HepG2 (cell line): Measurements from ENCODE around the gene DPEP1. TPM values are rescaled to one million over a fixed set of nuclear protein-coding genes. Genes with fewer than 3 reads are reported as not detected.

Experiments used
- ATAC-seq: fragments of 200-7000 bp; cut with Tn5 transposase; 3 replicates; pipeline ENCODE4 v1.9.1; 2020; ENCODE audit warnings: mild to moderate bottlenecking, moderate library complexity
- BruUV-seq: library from RNA; stranded (reverse); fragments of 400-500 nt; replicated peaks from 2 replicates; lab custom pipeline; 2021; lab: Mats Ljungman, UMichigan
- CTCF ChIA-PET: fragments of 300-600 bp; formaldehyde crosslinking; extraction: SDS; loops from one replicate; lab custom pipeline; 2021; ENCODE audit warnings: low total read pairs, inconsistent platforms, low intra/inter-chr PET ratio; lab: Yijun Ruan, JAX
- POLR2A ChIA-PET: fragments of 350-600 bp; sonication (Branson Sonifier 250); formaldehyde crosslinking; loops from one replicate; lab custom pipeline; 2020; ENCODE audit warnings: antibody characterized with exemption, inconsistent platforms; lab: Yijun Ruan, JAX
- DNase-seq: peaks from one replicate; pipeline ENCODE4 v3.0.0-alpha.2; 2015; ENCODE audit warnings: low spot score
- FAIRE-seq: peaks from 3 replicates; lab custom pipeline; 2011; peaks lifted over from hg19 to GRCh38; lab: Jason Lieb, UNC
- H2AFZ ChIP-seq: one replicate; pipeline ENCODE4 v1.6.1; 2011; ENCODE audit warnings: low read length, inconsistent platforms
- H3K27ac ChIP-seq: fragments of 300-600 bp; 3 replicates; pipeline ENCODE4 v1.8.0; 2011; ENCODE audit warnings: mixed run types, mild to moderate bottlenecking, mixed read lengths, low read length, inconsistent platforms; ENCODE audit not compliant: insufficient read depth; ENCODE audit errors: extremely low read length
- H3K27me3 ChIP-seq, 2 experiments: fragments of 200-600 bp in 1 of 2; 2 replicates in 1 of 2; 3 replicates in 1 of 2; pipeline versions ENCODE4 v1.6.0 to v1.8.0; 2011; ENCODE audit warnings: low read length in 2 of 2, mild to moderate bottlenecking in 2 of 2, moderate library complexity in 2 of 2, inconsistent platforms in 1 of 2; ENCODE audit not compliant: insufficient read depth in 2 of 2, control insufficient read depth in 1 of 2
- H3K36me3 ChIP-seq, 2 experiments: fragments of 200-600 bp in 1 of 2; replicated peaks in 1 of 2; 2 replicates in 1 of 2; 3 replicates in 1 of 2; pipeline versions ENCODE4 v1.5.1 to v1.8.0; 2011; ENCODE audit warnings: low read length in 2 of 2, inconsistent platforms in 1 of 2; ENCODE audit not compliant: insufficient read depth in 2 of 2, control insufficient read depth in 1 of 2
- H3K4me1 ChIP-seq: 2 replicates; pipeline ENCODE4 v1.5.1; 2012; ENCODE audit warnings: low read length, inconsistent platforms; ENCODE audit not compliant: insufficient read depth
- H3K4me2 ChIP-seq: 2 replicates; pipeline ENCODE4 v1.6.0; 2011; ENCODE audit warnings: low read depth, low read length, inconsistent platforms
- H3K4me3 ChIP-seq, 3 experiments: fragments of 200-600 bp in 1 of 3; sonication (generic), shearing (Covaris generic) in 1 of 3; replicated peaks in 1 of 3; 2 replicates each; pipeline ENCODE4 v1.5.1; 2011 to 2016; ENCODE audit warnings: low read length in 3 of 3, inconsistent platforms in 2 of 3, low read depth in 2 of 3, mild to moderate bottlenecking in 2 of 3, control low read depth in 1 of 3, mixed read lengths in 1 of 3; ENCODE audit not compliant: insufficient read depth in 1 of 3
- H3K79me2 ChIP-seq: one replicate; pipeline ENCODE4 v1.6.1; 2011; ENCODE audit warnings: low read length, inconsistent platforms; ENCODE audit not compliant: insufficient read depth
- H3K9ac ChIP-seq: 2 replicates; pipeline ENCODE4 v1.6.0; 2011; ENCODE audit warnings: mild to moderate bottlenecking, low read depth, low read length, inconsistent platforms; ENCODE audit not compliant: insufficient read depth
- H3K9me3 ChIP-seq: 2 replicates; pipeline ENCODE4 v1.5.1; 2012; ENCODE audit warnings: mild to moderate bottlenecking, low read length
- H4K20me1 ChIP-seq: 2 replicates; pipeline ENCODE4 v1.6.0; 2011; ENCODE audit warnings: inconsistent platforms, mild to moderate bottlenecking, low read length, moderate library complexity; ENCODE audit not compliant: insufficient read depth
- ASH2L ChIP-seq: fragments of 300-600, 200-600 bp; sonication (generic); IDR thresholded peaks from 2 replicates; pipeline ENCODE4 v1.7.0; 2017; ENCODE audit warnings: low read depth, mild to moderate bottlenecking, moderate library complexity, mixed read lengths, low read length; ENCODE audit not compliant: insufficient read length
- CCDC6 ChIP-seq: sonication (generic); formaldehyde crosslinking; IDR thresholded peaks from 2 replicates; pipeline ENCODE4 v1.8.1; 2022; ENCODE audit warnings: mild to moderate bottlenecking, missing genetic modification reagents, moderate library complexity
- CHCHD3 ChIP-seq: sonication (generic); formaldehyde crosslinking; IDR thresholded peaks from 2 replicates; pipeline ENCODE4 v1.8.0; 2022; ENCODE audit warnings: mild to moderate bottlenecking, missing genetic modification reagents, moderate library complexity
- IKZF4 ChIP-seq: sonication (generic); formaldehyde crosslinking; IDR thresholded peaks from 2 replicates; pipeline ENCODE4 v1.5.1; 2020; ENCODE audit warnings: borderline replicate concordance, mild to moderate bottlenecking, low read depth, missing genetic modification reagents; ENCODE audit errors: not compliant biosample characterization
- MAFK ChIP-seq, 2 experiments: IDR thresholded peaks in 1 of 2; conservative IDR thresholded peaks in 1 of 2; 2 replicates each; pipeline ENCODE4 v1.6.1; 2011; ENCODE audit warnings: improper control_type of control experiment in 2 of 2, low read length in 2 of 2
- MLX ChIP-seq: IDR thresholded peaks from 2 replicates; pipeline ENCODE4 v1.6.1; 2016
- ONECUT2 ChIP-seq: sonication (generic); formaldehyde crosslinking; IDR thresholded peaks from 2 replicates; pipeline ENCODE4 v1.4.0; 2020; ENCODE audit warnings: missing genetic modification reagents
- PBX3 ChIP-seq: sonication (generic); formaldehyde crosslinking; IDR thresholded peaks from 2 replicates; pipeline ENCODE4 v1.8.1; 2023; ENCODE audit warnings: missing genetic modification reagents, inconsistent platforms, borderline replicate concordance
- SMAD9 ChIP-seq: sonication (generic); formaldehyde crosslinking; IDR thresholded peaks from 2 replicates; pipeline ENCODE4 v1.5.1; 2020; ENCODE audit warnings: mild to moderate bottlenecking, missing genetic modification reagents
- TAF1 ChIP-seq: sonication (generic); formaldehyde crosslinking; IDR thresholded peaks from 2 replicates; pipeline ENCODE4 v1.4.0; 2020; ENCODE audit warnings: missing genetic modification reagents
- ZMAT3 ChIP-seq: sonication (generic); formaldehyde crosslinking; conservative IDR thresholded peaks from 2 replicates; pipeline ENCODE4 v1.7.0; 2021; ENCODE audit warnings: missing genetic modification reagents
- ZMYM2 ChIP-seq: sonication (generic); formaldehyde crosslinking; IDR thresholded peaks from 2 replicates; pipeline ENCODE4 v1.8.0; 2022; ENCODE audit warnings: mild to moderate bottlenecking, missing genetic modification reagents
- ZNF230 ChIP-seq: sonication (generic); formaldehyde crosslinking; IDR thresholded peaks from 2 replicates; pipeline ENCODE4 v1.4.0; 2020; ENCODE audit warnings: mild to moderate bottlenecking, missing genetic modification reagents
- ZNF333 ChIP-seq: sonication (generic); formaldehyde crosslinking; IDR thresholded peaks from 2 replicates; pipeline ENCODE4 v1.4.0; 2020; ENCODE audit warnings: mild to moderate bottlenecking, missing genetic modification reagents, borderline replicate concordance
- ZNF616 ChIP-seq: sonication (generic); formaldehyde crosslinking; IDR thresholded peaks from 2 replicates; pipeline ENCODE4 v1.5.0; 2020; ENCODE audit warnings: low read depth, mild to moderate bottlenecking, missing genetic modification reagents
- ZNF687 ChIP-seq: sonication (generic); formaldehyde crosslinking; IDR thresholded peaks from 2 replicates; pipeline ENCODE4 v1.5.1; 2020; ENCODE audit warnings: mild to moderate bottlenecking, missing genetic modification reagents, moderate library complexity
- ZNF768 ChIP-seq: sonication (generic); formaldehyde crosslinking; IDR thresholded peaks from 2 replicates; pipeline ENCODE4 v1.4.0; 2020; ENCODE audit warnings: missing genetic modification reagents
- WGBS: methylation state at CpG from one replicate; pipeline ENCODE4 v1.1.6; 2017; ENCODE audit warnings: low lambda C conversion rate; 5-methylcytosine and 5-hydroxymethylcytosine counted together
- in situ Hi-C: cut with HindIII; loops from 2 replicates; pipeline ENCODE4 v1.10.0; 2017; ENCODE audit warnings: low pct_unique_long_range_greater_than_20kb; ENCODE audit not compliant: extremely low pct_ligation_motif_present
- intact Hi-C: fragments of 100-400 bp; cut with micrococcal nuclease; formaldehyde crosslinking; loops from one replicate; pipeline ENCODE4 v1.10.0; 2022; ENCODE audit not compliant: unreplicated experiment
- polyA plus RNA-seq, 8 experiments: library from polyadenylated mRNA; depleted of rRNA in 3 of 8; stranded (reverse) in 7 of 8; unstranded in 1 of 8; fragments of >200 nt; fragmentation: Illumina TruSeq in 4 of 8; extraction: Trizol in 4 of 8; gene quantifications; 2 replicates each; pipeline versions ENCODE4 v1.2.1 to v1.2.3, GENCODE V29; 2011 to 2016; ENCODE audit warnings: low read depth in 4 of 8, missing spikeins in 1 of 8, mixed read lengths in 1 of 8; ENCODE audit not compliant: insufficient read depth in 1 of 8
- total RNA-seq, 5 experiments: library from RNA; depleted of rRNA; stranded (reverse); fragments of >200 nt; fragmentation: Illumina TruSeq; extraction: Trizol; gene quantifications; 2 replicates each; pipeline ENCODE4 v1.2.3, GENCODE V29; 2016; ENCODE audit warnings: low read depth in 1 of 5

DPEP1 gene
- total and polyA plus RNA-seq, 2 of the 13 experiments (the other 11 are each of a cell fraction or from before 2014, with no cell fraction given) = 37.6 to 52.2 TPM

- Histone ChIP-seq H3K27me3 (no peaks in the 10 kb centered on the region), H3K36me3 (no peaks in the 10 kb centered on the region), H3K79me2 (no peaks in the 10 kb centered on the region), H3K27ac (no peak overlapping the region), H4K20me1 (no peaks in the 10 kb centered on the region), H3K4me1 (peaks cover 26% of the 10 kb centered on the region), H3K9me3 (peaks cover 4% of the 10 kb centered on the region), H2AFZ (no peak overlapping the region), H3K4me2 (no peak overlapping the region), H3K4me3 (no peak overlapping the region), H3K9ac (no peak overlapping the region)
- WGBS = 80% methylated on average over 16 of the region's 16 CpGs
- ChIA-PET POLR2A (no interaction called here), CTCF (no interaction called here)
- BruUV-seq = no TSS peak
- in situ Hi-C loops = no loop called here
- FAIRE-seq (peak; percentile 53), ATAC-seq (no peak), DNase-seq (no peak)
- intact Hi-C loops = no loop called here
- TF ChIP-seq IKZF4 (CRISPR knock-in tag) (no peak), ZNF687 (no peak), CCDC6 (CRISPR knock-in tag) (no peak), MLX (CRISPR knock-in tag) (no peak), ZNF230 (CRISPR knock-in tag) (no peak), ASH2L (no peak), PBX3 (CRISPR knock-in tag) (no peak), ZMYM2 (CRISPR knock-in tag) (no peak), ONECUT2 (CRISPR knock-in tag) (no peak), ZNF616 (no peak), CHCHD3 (CRISPR knock-in tag) (no peak), TAF1 (no peak), ZMAT3 (CRISPR knock-in tag) (no peak), SMAD9 (CRISPR knock-in tag) (no peak), ZNF768 (CRISPR knock-in tag) (no peak), ZNF333 (CRISPR knock-in tag) (no peak), MAFK (conservative IDR thresholded peaks at IDR 0.05 in 1 of 2, IDR thresholded peaks at IDR 0.05 in 1 of 2; ENCODE audit: low read length in 2 of 2) (no peak)
Measured at GRCh38 chr16:89672177-89672941, 58.9 kb downstream of the DPEP1 start.
